Memory B cell (primary cell): ENCODE data around the gene RTN4.

Experiments
- ATAC-seq: fragments of 150-1000 bp; cut with Tn5 transposase; 2 replicates; pipeline ENCODE4 v1.10.0; 2021; ENCODE audit warnings: low read depth, mild to moderate bottlenecking, moderate library complexity
- DNase-seq, 2 donors: peaks; one replicate each; pipeline ENCODE4 v3.0.0; 2022; ENCODE audit warnings: low spot score in 2 of 2
- H3K27ac Mint-ChIP-seq: one replicate; pipeline ENCODE4 v1.8.0; 2022; ENCODE audit warnings: mild to moderate bottlenecking, moderate library complexity, mixed read lengths
- H3K27me3 Mint-ChIP-seq: one replicate; pipeline ENCODE4 v1.8.0; 2022; ENCODE audit warnings: mixed read lengths
- H3K36me3 Mint-ChIP-seq: one replicate; pipeline ENCODE4 v1.8.0; 2022; ENCODE audit warnings: mild to moderate bottlenecking, mixed read lengths
- H3K4me1 Mint-ChIP-seq: one replicate; pipeline ENCODE4 v1.8.0; 2022; ENCODE audit warnings: mixed read lengths
- H3K4me3 Mint-ChIP-seq: one replicate; pipeline ENCODE4 v1.8.0; 2022; ENCODE audit warnings: mild to moderate bottlenecking, moderate library complexity, mixed read lengths
- H3K9me3 Mint-ChIP-seq: one replicate; pipeline ENCODE4 v1.8.0; 2022; ENCODE audit warnings: mixed read lengths

Gene RTN4

GRCh38 chr2:55035716-55036115, 14.5 kb downstream of the RTN4 start:
- Mint-ChIP-seq H3K4me1 (peaks cover 27% of the 10 kb centered on the region), H3K4me3 (no peak overlapping the region), H3K27ac (no peak overlapping the region), H3K36me3 (peaks cover 13% of the 10 kb centered on the region), H3K9me3 (peaks cover 2% of the 10 kb centered on the region), H3K27me3 (no peaks in the 10 kb centered on the region)
- DNase-seq (no peak), ATAC-seq (no peak)

- ATAC-seq (no peak), DNase-seq (no peak)
- Mint-ChIP-seq H3K4me3 (no peak overlapping the region), H3K27me3 (no peaks in the 10 kb centered on the region), H3K36me3 (peaks cover 13% of the 10 kb centered on the region), H3K4me1 (peaks cover 26% of the 10 kb centered on the region), H3K27ac (no peak overlapping the region), H3K9me3 (peaks cover 2% of the 10 kb centered on the region)
Observed at GRCh38 chr2:55033921-55034320, 16.3 kb downstream of the RTN4 start.

DNA sequence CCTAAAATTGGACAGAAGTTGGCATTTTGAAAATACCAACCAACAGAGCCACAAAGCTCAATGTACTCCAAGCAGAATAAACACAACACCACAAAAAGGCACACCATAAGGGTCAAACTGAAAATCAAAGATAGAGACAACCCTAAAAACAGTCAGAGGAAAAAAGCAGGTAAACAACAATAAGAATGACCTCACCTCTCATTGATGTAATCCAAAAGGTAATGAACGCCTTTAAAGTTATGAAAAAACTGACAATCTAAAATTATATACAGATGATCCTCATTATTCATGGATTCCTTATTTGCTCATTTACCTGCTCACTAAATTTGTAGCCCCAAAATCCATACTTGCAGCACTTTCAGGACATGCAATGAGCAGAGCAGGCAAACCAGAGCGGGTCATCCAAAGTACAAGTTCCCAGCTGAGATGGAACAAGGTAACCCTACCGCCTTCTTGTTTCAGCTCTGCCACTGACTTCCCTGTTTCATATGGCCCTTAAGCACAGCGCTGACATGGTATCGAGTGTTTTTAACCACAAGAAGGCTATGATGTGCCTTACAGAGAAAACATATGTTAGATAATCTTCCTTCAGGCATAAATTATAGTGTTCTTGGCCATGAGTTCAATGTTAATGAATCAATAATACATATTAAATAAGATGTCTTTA, 17.0 kb downstream of the RTN4 start:
- DNase-seq (peak in 1 of 2 donors; percentile 14), ATAC-seq (peak; percentile 100)
- no peaks in the 10 kb centered on the region for H3K27me3 Mint-ChIP-seq
- peaks cover 2% of the 10 kb centered on the region for H3K9me3 Mint-ChIP-seq
- no peak overlapping the region for H3K27ac Mint-ChIP-seq
- no peak overlapping the region for H3K4me3 Mint-ChIP-seq
- peaks cover 28% of the 10 kb centered on the region for H3K4me1 Mint-ChIP-seq
- H3K36me3 Mint-ChIP-seq = peaks cover 14% of the 10 kb centered on the region

- no peak for ATAC-seq
- H3K36me3 Mint-ChIP-seq = peaks cover 9% of the 10 kb centered on the region
- peaks cover 23% of the 10 kb centered on the region for H3K4me1 Mint-ChIP-seq
- DNase-seq = no peak
- no peak overlapping the region for H3K4me3 Mint-ChIP-seq
- H3K9me3 Mint-ChIP-seq = peaks cover 2% of the 10 kb centered on the region
- no peaks in the 10 kb centered on the region for H3K27me3 Mint-ChIP-seq
- H3K27ac Mint-ChIP-seq = no peak overlapping the region
Observed at GRCh38 chr2:55031505-55031904, 18.7 kb downstream of the RTN4 start.

GRCh38 chr2:55030766-55031165, 19.5 kb downstream of the RTN4 start:
- peaks cover 22% of the 10 kb centered on the region for H3K4me1 Mint-ChIP-seq
- H3K27me3 Mint-ChIP-seq = no peaks in the 10 kb centered on the region
- H3K9me3 Mint-ChIP-seq = peaks cover 1% of the 10 kb centered on the region
- H3K36me3 Mint-ChIP-seq = peaks cover 8% of the 10 kb centered on the region
- H3K4me3 Mint-ChIP-seq = no peak overlapping the region
- DNase-seq (no peak), ATAC-seq (no peak)
- H3K27ac Mint-ChIP-seq = no peak overlapping the region

GRCh38 chr2:55029098-55029497, 21.2 kb downstream of the RTN4 start:
- peaks cover 16% of the 10 kb centered on the region for H3K4me1 Mint-ChIP-seq
- H3K36me3 Mint-ChIP-seq = peaks cover 3% of the 10 kb centered on the region
- no peak overlapping the region for H3K4me3 Mint-ChIP-seq
- no peaks in the 10 kb centered on the region for H3K9me3 Mint-ChIP-seq
- ATAC-seq (no peak), DNase-seq (no peak)
- H3K27me3 Mint-ChIP-seq = no peaks in the 10 kb centered on the region
- no peak overlapping the region for H3K27ac Mint-ChIP-seq

DNA sequence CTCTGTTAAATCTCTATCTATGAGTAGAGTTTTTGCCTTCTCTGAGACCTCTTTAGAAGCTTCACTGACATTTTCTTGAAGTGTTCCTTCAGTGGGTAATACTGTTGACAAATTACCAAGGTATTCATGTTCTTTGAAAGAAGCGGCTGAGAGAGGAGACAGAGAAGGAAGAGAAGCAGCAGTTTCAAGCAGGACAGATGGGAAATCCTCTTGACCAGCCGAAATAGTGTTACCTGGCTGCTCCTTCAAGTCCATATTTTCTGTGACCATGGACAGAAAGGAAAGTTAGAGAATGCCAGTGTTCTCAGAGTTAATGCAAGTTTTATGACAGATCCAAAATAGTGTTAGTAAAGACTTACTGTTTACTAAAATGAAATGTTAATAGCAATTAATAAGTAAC, 23.0 kb downstream of the RTN4 start:
- Mint-ChIP-seq H3K4me3 (no peak overlapping the region), H3K27ac (no peak overlapping the region), H3K36me3 (peaks cover 3% of the 10 kb centered on the region), H3K4me1 (peaks cover 10% of the 10 kb centered on the region), H3K27me3 (no peaks in the 10 kb centered on the region), H3K9me3 (no peaks in the 10 kb centered on the region)
- ATAC-seq (no peak), DNase-seq (no peak)

- H3K4me3 Mint-ChIP-seq = no peak overlapping the region
- peaks cover 3% of the 10 kb centered on the region for H3K36me3 Mint-ChIP-seq
- H3K9me3 Mint-ChIP-seq = no peaks in the 10 kb centered on the region
- no peak for DNase-seq
- peaks cover 9% of the 10 kb centered on the region for H3K4me1 Mint-ChIP-seq
- H3K27me3 Mint-ChIP-seq = no peaks in the 10 kb centered on the region
- no peak for ATAC-seq
- H3K27ac Mint-ChIP-seq = no peak overlapping the region
Observed at GRCh38 chr2:55026202-55026601, 24.0 kb downstream of the RTN4 start.

DNA sequence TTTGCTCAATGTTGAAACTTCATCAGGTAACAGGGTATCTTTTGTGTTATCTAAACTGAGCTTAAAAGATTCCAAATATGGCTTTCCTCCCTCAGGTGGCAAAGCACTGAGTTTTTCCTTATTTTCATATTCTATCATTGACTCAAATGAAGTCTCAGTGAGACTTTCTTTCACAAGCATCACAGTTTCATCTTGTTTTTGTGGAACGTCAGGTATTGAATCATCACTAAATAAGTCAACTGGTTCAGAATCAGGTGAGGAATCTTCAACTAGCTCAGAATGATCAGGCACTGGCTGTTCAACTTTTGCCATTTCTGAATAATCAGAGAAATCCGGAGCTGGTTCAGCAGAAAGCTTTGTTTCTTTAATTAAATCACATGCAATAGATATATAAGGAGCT, 24.6 kb downstream of the RTN4 start:
- Mint-ChIP-seq H3K36me3 (peaks cover 3% of the 10 kb centered on the region), H3K27ac (no peak overlapping the region), H3K27me3 (no peaks in the 10 kb centered on the region), H3K4me1 (peaks cover 7% of the 10 kb centered on the region), H3K4me3 (no peak overlapping the region), H3K9me3 (no peaks in the 10 kb centered on the region)
- no peak for ATAC-seq
- no peak for DNase-seq

GRCh38 chr2:55025082-55025481, 25.2 kb downstream of the RTN4 start:
- H3K4me1 Mint-ChIP-seq = peaks cover 7% of the 10 kb centered on the region
- ATAC-seq (peak; percentile 43), DNase-seq (no peak)
- H3K4me3 Mint-ChIP-seq = no peak overlapping the region
- H3K27me3 Mint-ChIP-seq = no peaks in the 10 kb centered on the region
- peaks cover 3% of the 10 kb centered on the region for H3K36me3 Mint-ChIP-seq
- no peak overlapping the region for H3K27ac Mint-ChIP-seq
- no peaks in the 10 kb centered on the region for H3K9me3 Mint-ChIP-seq

GRCh38 chr2:55022476-55022875, 27.8 kb downstream of the RTN4 start:
- no peak overlapping the region for H3K27ac Mint-ChIP-seq
- no peaks in the 10 kb centered on the region for H3K9me3 Mint-ChIP-seq
- no peak overlapping the region for H3K4me3 Mint-ChIP-seq
- DNase-seq (no peak), ATAC-seq (no peak)
- peaks cover 22% of the 10 kb centered on the region for H3K4me1 Mint-ChIP-seq
- no peaks in the 10 kb centered on the region for H3K27me3 Mint-ChIP-seq
- H3K36me3 Mint-ChIP-seq = no peaks in the 10 kb centered on the region

DNA sequence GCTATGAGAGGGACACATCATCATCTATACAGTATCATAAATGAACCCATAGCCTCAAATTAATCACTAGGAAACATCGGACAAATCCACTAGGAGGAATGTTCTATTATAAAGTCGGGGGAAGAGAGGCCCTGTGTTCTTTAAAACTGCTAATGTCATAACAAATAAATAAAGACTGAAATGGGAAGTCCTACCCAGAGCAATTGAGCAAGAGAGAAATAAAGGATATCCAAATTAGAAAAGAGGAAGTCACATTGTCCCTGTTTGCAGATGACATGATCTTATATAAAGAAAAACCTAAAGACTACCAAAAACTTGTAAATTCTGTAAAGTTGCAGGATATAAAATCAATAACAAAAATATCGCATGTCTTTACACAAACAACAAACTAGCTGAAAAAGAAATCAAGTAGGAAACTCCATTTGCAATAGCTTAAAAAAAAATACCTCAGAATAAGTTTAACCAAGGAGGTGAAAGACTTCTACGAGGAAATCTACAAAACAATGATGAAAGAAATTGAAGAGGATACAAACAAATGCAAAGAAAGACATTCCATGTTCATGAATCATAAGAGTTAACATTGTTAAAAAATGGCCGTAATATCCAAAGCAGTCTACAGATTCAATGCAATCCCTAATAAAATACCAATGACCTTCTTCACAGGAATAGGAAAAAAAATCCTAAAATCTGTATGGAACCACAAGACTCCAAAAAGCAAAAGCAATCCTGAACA, 30.6 kb downstream of the RTN4 start:
- no peaks in the 10 kb centered on the region for H3K9me3 Mint-ChIP-seq
- ATAC-seq = peak; percentile 84
- H3K27ac Mint-ChIP-seq = peak overlapping the region; percentile 77
- no peak for DNase-seq
- peaks cover 23% of the 10 kb centered on the region for H3K4me1 Mint-ChIP-seq
- no peaks in the 10 kb centered on the region for H3K36me3 Mint-ChIP-seq
- H3K4me3 Mint-ChIP-seq = no peak overlapping the region
- no peaks in the 10 kb centered on the region for H3K27me3 Mint-ChIP-seq

GRCh38 chr2:55018619-55019018, 31.6 kb downstream of the RTN4 start:
- Mint-ChIP-seq H3K4me3 (no peak overlapping the region), H3K27me3 (no peaks in the 10 kb centered on the region), H3K4me1 (peaks cover 23% of the 10 kb centered on the region), H3K9me3 (no peaks in the 10 kb centered on the region), H3K36me3 (no peaks in the 10 kb centered on the region), H3K27ac (peak overlapping the region; percentile 77)
- DNase-seq = no peak
- no peak for ATAC-seq

DNA sequence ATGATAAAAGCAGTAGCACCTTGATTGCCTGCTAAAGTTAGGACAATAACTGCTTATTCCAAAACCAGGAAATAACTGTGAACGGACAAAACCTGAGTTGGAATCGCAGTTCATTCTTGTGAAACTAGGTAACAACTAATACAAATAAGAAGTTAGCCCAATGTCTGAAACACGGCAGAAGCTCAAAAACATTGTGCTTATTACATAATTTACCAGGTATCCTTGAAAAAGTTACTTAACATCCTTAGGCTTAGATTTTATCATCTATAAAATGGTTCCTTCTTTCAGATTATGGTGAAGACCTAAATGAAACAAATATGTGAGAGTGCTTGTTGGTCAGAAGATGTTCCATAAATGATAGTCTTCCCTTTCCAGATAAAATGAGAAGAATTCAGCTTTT, 32.4 kb downstream of the RTN4 start:
- Mint-ChIP-seq H3K27me3 (no peaks in the 10 kb centered on the region), H3K4me1 (peaks cover 23% of the 10 kb centered on the region), H3K27ac (peak overlapping the region; percentile 77), H3K9me3 (no peaks in the 10 kb centered on the region), H3K36me3 (no peaks in the 10 kb centered on the region), H3K4me3 (no peak overlapping the region)
- no peak for ATAC-seq
- DNase-seq = no peak

GRCh38 chr2:55017428-55017827, 32.8 kb downstream of the RTN4 start:
- H3K36me3 Mint-ChIP-seq = no peaks in the 10 kb centered on the region
- no peaks in the 10 kb centered on the region for H3K9me3 Mint-ChIP-seq
- ATAC-seq (no peak), DNase-seq (no peak)
- no peaks in the 10 kb centered on the region for H3K27me3 Mint-ChIP-seq
- peak overlapping the region; percentile 77 for H3K27ac Mint-ChIP-seq
- H3K4me3 Mint-ChIP-seq = no peak overlapping the region
- H3K4me1 Mint-ChIP-seq = peaks cover 25% of the 10 kb centered on the region
